ENCODE data around the gene AQP10. TPM values are rescaled to one million over a fixed set of nuclear protein-coding genes. Genes with fewer than 3 reads are reported as not detected.

Gene AQP10
- polyA plus RNA-seq, 1 donor (not counting 4 experiments of a cell fraction or from before 2014, with no cell fraction given): 0.85 TPM

DNA sequence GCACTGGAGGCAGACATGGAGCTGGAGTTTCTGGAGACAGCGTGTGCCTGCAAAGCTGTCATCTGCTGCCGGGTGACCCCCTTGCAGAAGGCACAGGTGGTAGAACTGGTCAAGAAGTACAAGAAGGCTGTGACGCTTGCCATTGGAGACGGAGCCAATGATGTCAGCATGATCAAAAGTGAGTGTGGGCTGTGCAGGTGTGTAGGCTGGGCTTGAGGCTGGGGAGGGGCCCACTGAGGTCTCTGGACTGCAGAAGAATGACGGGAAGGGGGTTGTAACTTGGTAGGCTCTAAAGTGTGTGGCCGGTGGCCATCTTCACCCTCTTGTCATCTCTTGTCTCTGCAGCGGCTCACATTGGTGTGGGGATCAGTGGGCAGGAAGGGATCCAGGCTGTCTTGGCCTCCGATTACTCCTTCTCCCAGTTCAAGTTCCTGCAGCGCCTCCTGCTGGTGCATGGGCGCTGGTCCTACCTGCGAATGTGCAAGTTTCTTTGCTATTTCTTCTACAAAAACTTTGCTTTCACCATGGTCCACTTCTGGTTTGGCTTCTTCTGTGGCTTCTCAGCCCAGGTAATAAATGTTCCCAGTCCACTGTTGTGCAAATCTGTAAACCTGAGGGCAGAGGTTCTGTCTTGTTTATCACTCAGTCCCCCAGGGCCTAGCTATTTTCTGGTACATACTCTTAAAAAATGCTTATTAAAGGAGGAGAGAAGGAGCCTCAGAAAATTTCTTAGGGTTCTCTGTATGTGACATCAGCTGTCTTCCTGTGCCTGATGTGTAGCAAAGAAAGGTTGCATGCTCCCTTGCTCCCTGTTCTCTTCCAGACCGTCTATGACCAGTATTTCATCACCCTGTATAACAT lies 24.3 kb downstream of the AQP10 start:
- H3K27me3 ChIP-seq (ENCODE audit: control insufficient read depth, extremely low read depth, insufficient read depth, low read length): no peaks in the 10 kb centered on the region
- no peak overlapping the region for H3K27ac ChIP-seq (ENCODE audit: control insufficient read depth, insufficient read depth, low read length)
- H3K36me3 ChIP-seq (ENCODE audit: control insufficient read depth in 2 of 2, extremely low read depth in 1 of 2, insufficient read depth in 2 of 2, low read length in 2 of 2): peaks cover 16 to 28% of the 10 kb centered on the region in 2 experiments
- H3K9me1 ChIP-seq (ENCODE audit: control insufficient read depth, extremely low read depth, insufficient read depth, low read length): no peaks in the 10 kb centered on the region
- H4K20me1 ChIP-seq (ENCODE audit: control insufficient read depth, extremely low read depth, insufficient read depth, low read length): no peaks in the 10 kb centered on the region
- H3K9me3 ChIP-seq (ENCODE audit: control insufficient read depth, low read depth, low read length): no peaks in the 10 kb centered on the region
- FAIRE-seq (no peak), DNase-seq (ENCODE audit: low read depth, low spot score) (no peak)
- TF ChIP-seq EZH2 (IDR thresholded peaks at IDR 0.05; ENCODE audit: low read length): no peak
- TF ChIP-seq, protein P1, sequence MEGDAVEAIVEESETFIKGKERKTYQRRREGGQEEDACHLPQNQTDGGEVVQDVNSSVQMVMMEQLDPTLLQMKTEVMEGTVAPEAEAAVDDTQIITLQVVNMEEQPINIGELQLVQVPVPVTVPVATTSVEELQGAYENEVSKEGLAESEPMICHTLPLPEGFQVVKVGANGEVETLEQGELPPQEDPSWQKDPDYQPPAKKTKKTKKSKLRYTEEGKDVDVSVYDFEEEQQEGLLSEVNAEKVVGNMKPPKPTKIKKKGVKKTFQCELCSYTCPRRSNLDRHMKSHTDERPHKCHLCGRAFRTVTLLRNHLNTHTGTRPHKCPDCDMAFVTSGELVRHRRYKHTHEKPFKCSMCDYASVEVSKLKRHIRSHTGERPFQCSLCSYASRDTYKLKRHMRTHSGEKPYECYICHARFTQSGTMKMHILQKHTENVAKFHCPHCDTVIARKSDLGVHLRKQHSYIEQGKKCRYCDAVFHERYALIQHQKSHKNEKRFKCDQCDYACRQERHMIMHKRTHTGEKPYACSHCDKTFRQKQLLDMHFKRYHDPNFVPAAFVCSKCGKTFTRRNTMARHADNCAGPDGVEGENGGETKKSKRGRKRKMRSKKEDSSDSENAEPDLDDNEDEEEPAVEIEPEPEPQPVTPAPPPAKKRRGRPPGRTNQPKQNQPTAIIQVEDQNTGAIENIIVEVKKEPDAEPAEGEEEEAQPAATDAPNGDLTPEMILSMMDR (optimal IDR thresholded peaks at IDR 0.05 in 1 of 3, IDR thresholded peaks at IDR 0.05 in 1 of 3, conservative IDR thresholded peaks at IDR 0.05 in 1 of 3; ENCODE audit: extremely low read depth in 1 of 3, insufficient read depth in 2 of 3, low read length in 3 of 3): peak; percentile 73 to 83 (median 82)
- no peak overlapping the region for H3K9ac ChIP-seq (ENCODE audit: control insufficient read depth, extremely low read depth, insufficient read depth, low read length)
- no peak overlapping the region for H2AFZ ChIP-seq (ENCODE audit: control insufficient read depth, low read length)
- no peak overlapping the region for H3K4me2 ChIP-seq (ENCODE audit: control insufficient read depth, extremely low read depth, insufficient read depth, low read depth, low read length)
- H3K79me2 ChIP-seq (ENCODE audit: control insufficient read depth, insufficient read depth, low read length): no peaks in the 10 kb centered on the region
- no peaks in the 10 kb centered on the region for H3K4me1 ChIP-seq (ENCODE audit: control insufficient read depth, extremely low read depth, insufficient read depth, low read length)
- dilution Hi-C loops (cut with MboI; ENCODE audit: extremely low pct_ligation_motif_present, low sequenced_read_pairs): no loop called here
- H3K4me3 ChIP-seq (ENCODE audit: control insufficient read depth in 2 of 3, extremely low read depth in 1 of 3, insufficient read depth in 2 of 3, low read depth in 1 of 3, low read length in 3 of 3): no peak overlapping the region

DNA sequence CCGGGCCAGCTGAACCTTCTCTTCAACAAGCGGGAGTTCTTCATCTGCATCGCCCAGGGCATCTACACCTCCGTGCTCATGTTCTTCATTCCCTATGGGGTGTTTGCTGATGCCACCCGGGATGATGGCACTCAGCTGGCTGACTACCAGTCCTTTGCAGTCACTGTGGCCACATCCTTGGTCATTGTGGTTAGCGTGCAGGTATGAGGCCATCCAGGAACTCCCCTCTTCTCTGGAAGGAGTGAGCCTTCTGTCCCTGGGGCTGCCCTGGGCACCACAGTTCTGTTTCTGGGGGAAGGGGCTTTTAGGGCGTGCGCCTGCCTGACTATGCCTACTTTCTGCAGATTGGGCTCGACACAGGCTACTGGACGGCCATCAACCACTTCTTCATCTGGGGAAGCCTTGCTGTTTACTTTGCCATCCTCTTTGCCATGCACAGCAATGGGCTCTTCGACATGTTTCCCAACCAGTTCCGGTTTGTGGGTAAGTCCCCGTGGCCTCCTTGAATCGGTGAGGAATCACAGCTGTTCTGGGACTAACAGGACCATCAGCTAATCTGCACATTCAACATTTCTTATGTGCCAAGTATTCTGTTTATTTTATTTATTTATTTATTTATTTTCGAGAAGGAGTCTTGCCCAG lies 25.5 kb downstream of the AQP10 start:
- DNase-seq (ENCODE audit: low read depth, low spot score): no peak
- Histone ChIP-seq H3K27ac (ENCODE audit: control insufficient read depth, insufficient read depth, low read length) (no peak overlapping the region), H3K36me3 (ENCODE audit: control insufficient read depth in 2 of 2, extremely low read depth in 1 of 2, insufficient read depth in 2 of 2, low read length in 2 of 2) (peaks cover 14 to 25% of the 10 kb centered on the region in 2 experiments), H3K4me3 (ENCODE audit: control insufficient read depth in 2 of 3, extremely low read depth in 1 of 3, insufficient read depth in 2 of 3, low read depth in 1 of 3, low read length in 3 of 3) (no peak overlapping the region), H3K27me3 (ENCODE audit: control insufficient read depth, extremely low read depth, insufficient read depth, low read length) (no peaks in the 10 kb centered on the region), H3K9me3 (ENCODE audit: control insufficient read depth, low read depth, low read length) (no peaks in the 10 kb centered on the region), H2AFZ (ENCODE audit: control insufficient read depth, low read length) (no peak overlapping the region), H3K4me1 (ENCODE audit: control insufficient read depth, extremely low read depth, insufficient read depth, low read length) (no peaks in the 10 kb centered on the region), H3K9me1 (ENCODE audit: control insufficient read depth, extremely low read depth, insufficient read depth, low read length) (no peaks in the 10 kb centered on the region), H3K9ac (ENCODE audit: control insufficient read depth, extremely low read depth, insufficient read depth, low read length) (no peak overlapping the region), H3K79me2 (ENCODE audit: control insufficient read depth, insufficient read depth, low read length) (no peaks in the 10 kb centered on the region), H4K20me1 (ENCODE audit: control insufficient read depth, extremely low read depth, insufficient read depth, low read length) (no peaks in the 10 kb centered on the region), H3K4me2 (ENCODE audit: control insufficient read depth, extremely low read depth, insufficient read depth, low read depth, low read length) (no peak overlapping the region)
- dilution Hi-C loops (cut with MboI; ENCODE audit: extremely low pct_ligation_motif_present, low sequenced_read_pairs): no loop called here
- TF ChIP-seq, protein P1 (optimal IDR thresholded peaks at IDR 0.05 in 1 of 3, IDR thresholded peaks at IDR 0.05 in 1 of 3, conservative IDR thresholded peaks at IDR 0.05 in 1 of 3; ENCODE audit: extremely low read depth in 1 of 3, insufficient read depth in 2 of 3, low read length in 3 of 3): no peak
- no peak for TF ChIP-seq EZH2 (IDR thresholded peaks at IDR 0.05; ENCODE audit: low read length)
- no peak for FAIRE-seq

Measured in keratinocyte (primary cell).